ENCODE results near the gene TMEM51.

GRCh38 chr1:15130607-15131006 lies 22.9 kb upstream of the TMEM51 start:
- TF ChIP-seq EZH2phosphoT487 (IDR thresholded peaks at IDR 0.05; ENCODE audit: borderline replicate concordance, low read length): no peak
- TF ChIP-seq CTCF (IDR thresholded peaks at IDR 0.05; ENCODE audit: low read depth, low read length, poor library complexity, severe bottlenecking): no peak

Data from DOHH2 (cell line).